Neural cell (in vitro differentiated cells): ENCODE measurements around the gene ARMC9. TPM values are rescaled to one million over a fixed set of nuclear protein-coding genes. Genes with fewer than 3 reads are reported as not detected.

Source experiments
- H2AFZ ChIP-seq: fragments of 200-600, 300-800 bp; sonication (generic), shearing (Covaris generic); 2 replicates; pipeline ENCODE4 v1.6.0; 2014; ENCODE audit warnings: low read depth, mild to moderate bottlenecking, antibody characterized with exemption, low read length, moderate library complexity
- H3F3A ChIP-seq: fragments of 200-600 bp; shearing (Covaris generic); 2 replicates; pipeline ENCODE4 v1.6.1; 2016; ENCODE audit warnings: mild to moderate bottlenecking, moderate library complexity, mixed read lengths, antibody characterized with exemption, low read length; ENCODE audit not compliant: insufficient read depth, poor library complexity, severe bottlenecking
- H3K27ac ChIP-seq: fragments of 200-600, 300-800 bp; sonication (generic), shearing (Covaris generic); 2 replicates; pipeline ENCODE4 v1.5.1; 2014; ENCODE audit warnings: mild to moderate bottlenecking, low read length, moderate library complexity
- H3K27me3 ChIP-seq: fragments of 300-800, 200-600 bp; sonication (generic), shearing (Covaris generic); 2 replicates; pipeline ENCODE4 v1.6.0; 2014; ENCODE audit warnings: mild to moderate bottlenecking, low read depth, low read length, moderate library complexity; ENCODE audit not compliant: insufficient read depth
- H3K36me3 ChIP-seq: fragments of 300-800, 200-600 bp; sonication (generic), shearing (Covaris generic); 2 replicates; pipeline ENCODE4 v1.5.1; 2014; ENCODE audit warnings: mild to moderate bottlenecking, antibody characterized with exemption, low read length, moderate library complexity; ENCODE audit not compliant: insufficient read depth
- H3K4me2 ChIP-seq: fragments of 300-800, 200-600 bp; sonication (generic), shearing (Covaris generic); 2 replicates; pipeline ENCODE4 v1.6.0; 2014; ENCODE audit warnings: mild to moderate bottlenecking, low read length
- H3K4me3 ChIP-seq: fragments of 300-800, 200-600 bp; sonication (generic), shearing (Covaris generic); 2 replicates; pipeline ENCODE4 v1.5.1; 2014; ENCODE audit warnings: mild to moderate bottlenecking, low read length, moderate library complexity
- H3K79me2 ChIP-seq: fragments of 200-600 bp; shearing (Covaris generic); replicated peaks from 2 replicates; pipeline ENCODE4 v1.6.0; 2014; ENCODE audit warnings: mild to moderate bottlenecking, low read length, moderate library complexity; ENCODE audit not compliant: insufficient read depth
- H3K9ac ChIP-seq: fragments of 300-800, 200-600 bp; sonication (generic), shearing (Covaris generic); 2 replicates; pipeline ENCODE4 v1.6.1; 2016; ENCODE audit warnings: mild to moderate bottlenecking, low read length, mixed read lengths
- H3K9me2 ChIP-seq: fragments of 200-600 bp; shearing (Covaris generic); 2 replicates; pipeline ENCODE4 v1.6.1; 2016; ENCODE audit warnings: mild to moderate bottlenecking, low read length, mixed read lengths; ENCODE audit not compliant: insufficient read depth
- H3K9me3 ChIP-seq: fragments of 200-600, 300-800 bp; sonication (generic), shearing (Covaris generic); 2 replicates; pipeline ENCODE4 v1.6.1; 2016; ENCODE audit warnings: mild to moderate bottlenecking, mixed run types, low read length, moderate library complexity, mixed read lengths
- H4K20me1 ChIP-seq: fragments of 200-600 bp; shearing (Covaris generic); 2 replicates; pipeline ENCODE4 v1.6.1; 2016; ENCODE audit warnings: mild to moderate bottlenecking, mixed run types; ENCODE audit not compliant: insufficient read depth
- EP300 ChIP-seq: fragments of 450-650 bp; conservative IDR thresholded peaks from 2 replicates; pipeline ENCODE4 v1.6.1; 2014; ENCODE audit warnings: antibody characterized with exemption, mild to moderate bottlenecking, moderate library complexity; ENCODE audit not compliant: poor library complexity, severe bottlenecking
- EZH2 ChIP-seq: fragments of 200-600, 300-800 bp; shearing (Covaris generic), sonication (generic); IDR thresholded peaks from 2 replicates; pipeline ENCODE4 v1.6.1; 2014; ENCODE audit warnings: antibody characterized with exemption, low read length, borderline replicate concordance, mild to moderate bottlenecking; ENCODE audit not compliant: insufficient read depth, poor library complexity, severe bottlenecking
- MXI1 ChIP-seq: fragments of 450-650 bp; conservative IDR thresholded peaks from 2 replicates; pipeline ENCODE4 v1.6.1; 2014; ENCODE audit warnings: antibody characterized with exemption, mild to moderate bottlenecking; ENCODE audit not compliant: poor library complexity, severe bottlenecking
- POLR2AphosphoS5 ChIP-seq: IDR thresholded peaks from 2 replicates; pipeline ENCODE4 v1.6.1; 2012
- RAD21 ChIP-seq: fragments of 450-650 bp; conservative IDR thresholded peaks from 2 replicates; pipeline ENCODE4 v1.6.1; 2014; ENCODE audit warnings: antibody characterized with exemption, mild to moderate bottlenecking, moderate library complexity
- SMC3 ChIP-seq: fragments of 450-650 bp; conservative IDR thresholded peaks from 2 replicates; pipeline ENCODE4 v1.6.1; 2014; ENCODE audit warnings: antibody characterized with exemption, mild to moderate bottlenecking, moderate library complexity; ENCODE audit not compliant: poor library complexity
- TAF1 ChIP-seq: IDR thresholded peaks from 2 replicates; pipeline ENCODE4 v1.6.1; 2012; ENCODE audit warnings: low read depth
- polyA plus RNA-seq: library from polyadenylated mRNA; depleted of rRNA; stranded (reverse); fragments of >200 nt; gene quantifications from 2 replicates; pipeline ENCODE4 v1.2.3, GENCODE V29; 2014
- TF ChIP-seq, protein P1 (sequence below): fragments of 450-650 bp; IDR thresholded peaks from 2 replicates; pipeline ENCODE4 v1.5.1; 2014; ENCODE audit warnings: antibody characterized with exemption, mild to moderate bottlenecking, moderate library complexity; ENCODE audit not compliant: poor library complexity, severe bottlenecking
- TF ChIP-seq, protein P2 (sequence below): IDR thresholded peaks from 2 replicates; pipeline ENCODE4 v1.6.1; 2012; ENCODE audit warnings: borderline replicate concordance

Gene ARMC9
- polyA plus RNA-seq, 1 donor from 2014 or later, result 13.9 TPM

DNA sequence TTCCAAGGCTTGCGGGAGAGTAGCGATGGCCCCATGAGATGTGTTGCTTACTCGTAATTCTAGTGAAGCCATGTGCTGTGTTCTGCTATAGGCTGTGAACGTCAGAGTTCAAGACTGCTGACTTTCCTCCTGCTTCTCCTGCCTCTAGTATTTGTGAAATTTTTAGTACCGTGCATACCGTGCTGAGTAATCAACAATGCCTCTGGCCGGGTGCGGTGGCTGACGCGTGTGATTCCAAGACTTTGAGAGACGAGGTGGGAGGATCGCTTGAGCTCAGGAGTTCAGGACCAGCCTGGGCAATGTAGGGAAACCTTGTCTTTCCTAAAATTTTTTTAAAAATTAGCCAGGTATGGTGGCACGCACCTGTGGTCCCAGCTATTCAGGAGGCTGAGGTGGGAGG lies 137.2 kb downstream of the ARMC9 start:
- no peaks in the 10 kb centered on the region for H3K9me2 ChIP-seq
- TF ChIP-seq SMC3 (no peak), EP300 (no peak), RAD21 (no peak), EZH2 (no peak), POLR2AphosphoS5 (no peak), MXI1 (no peak), TAF1 (no peak)
- TF ChIP-seq, protein P1, sequence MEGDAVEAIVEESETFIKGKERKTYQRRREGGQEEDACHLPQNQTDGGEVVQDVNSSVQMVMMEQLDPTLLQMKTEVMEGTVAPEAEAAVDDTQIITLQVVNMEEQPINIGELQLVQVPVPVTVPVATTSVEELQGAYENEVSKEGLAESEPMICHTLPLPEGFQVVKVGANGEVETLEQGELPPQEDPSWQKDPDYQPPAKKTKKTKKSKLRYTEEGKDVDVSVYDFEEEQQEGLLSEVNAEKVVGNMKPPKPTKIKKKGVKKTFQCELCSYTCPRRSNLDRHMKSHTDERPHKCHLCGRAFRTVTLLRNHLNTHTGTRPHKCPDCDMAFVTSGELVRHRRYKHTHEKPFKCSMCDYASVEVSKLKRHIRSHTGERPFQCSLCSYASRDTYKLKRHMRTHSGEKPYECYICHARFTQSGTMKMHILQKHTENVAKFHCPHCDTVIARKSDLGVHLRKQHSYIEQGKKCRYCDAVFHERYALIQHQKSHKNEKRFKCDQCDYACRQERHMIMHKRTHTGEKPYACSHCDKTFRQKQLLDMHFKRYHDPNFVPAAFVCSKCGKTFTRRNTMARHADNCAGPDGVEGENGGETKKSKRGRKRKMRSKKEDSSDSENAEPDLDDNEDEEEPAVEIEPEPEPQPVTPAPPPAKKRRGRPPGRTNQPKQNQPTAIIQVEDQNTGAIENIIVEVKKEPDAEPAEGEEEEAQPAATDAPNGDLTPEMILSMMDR, result no peak
- TF ChIP-seq, protein P2, sequence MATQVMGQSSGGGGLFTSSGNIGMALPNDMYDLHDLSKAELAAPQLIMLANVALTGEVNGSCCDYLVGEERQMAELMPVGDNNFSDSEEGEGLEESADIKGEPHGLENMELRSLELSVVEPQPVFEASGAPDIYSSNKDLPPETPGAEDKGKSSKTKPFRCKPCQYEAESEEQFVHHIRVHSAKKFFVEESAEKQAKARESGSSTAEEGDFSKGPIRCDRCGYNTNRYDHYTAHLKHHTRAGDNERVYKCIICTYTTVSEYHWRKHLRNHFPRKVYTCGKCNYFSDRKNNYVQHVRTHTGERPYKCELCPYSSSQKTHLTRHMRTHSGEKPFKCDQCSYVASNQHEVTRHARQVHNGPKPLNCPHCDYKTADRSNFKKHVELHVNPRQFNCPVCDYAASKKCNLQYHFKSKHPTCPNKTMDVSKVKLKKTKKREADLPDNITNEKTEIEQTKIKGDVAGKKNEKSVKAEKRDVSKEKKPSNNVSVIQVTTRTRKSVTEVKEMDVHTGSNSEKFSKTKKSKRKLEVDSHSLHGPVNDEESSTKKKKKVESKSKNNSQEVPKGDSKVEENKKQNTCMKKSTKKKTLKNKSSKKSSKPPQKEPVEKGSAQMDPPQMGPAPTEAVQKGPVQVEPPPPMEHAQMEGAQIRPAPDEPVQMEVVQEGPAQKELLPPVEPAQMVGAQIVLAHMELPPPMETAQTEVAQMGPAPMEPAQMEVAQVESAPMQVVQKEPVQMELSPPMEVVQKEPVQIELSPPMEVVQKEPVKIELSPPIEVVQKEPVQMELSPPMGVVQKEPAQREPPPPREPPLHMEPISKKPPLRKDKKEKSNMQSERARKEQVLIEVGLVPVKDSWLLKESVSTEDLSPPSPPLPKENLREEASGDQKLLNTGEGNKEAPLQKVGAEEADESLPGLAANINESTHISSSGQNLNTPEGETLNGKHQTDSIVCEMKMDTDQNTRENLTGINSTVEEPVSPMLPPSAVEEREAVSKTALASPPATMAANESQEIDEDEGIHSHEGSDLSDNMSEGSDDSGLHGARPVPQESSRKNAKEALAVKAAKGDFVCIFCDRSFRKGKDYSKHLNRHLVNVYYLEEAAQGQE, result no peak
- H3K27ac ChIP-seq, result no peak overlapping the region
- no peak overlapping the region for H3K4me2 ChIP-seq
- no peak overlapping the region for H3K4me3 ChIP-seq
- no peak overlapping the region for H3K9ac ChIP-seq
- no peaks in the 10 kb centered on the region for H3F3A ChIP-seq
- H3K27me3 ChIP-seq, result no peaks in the 10 kb centered on the region
- no peaks in the 10 kb centered on the region for H3K9me3 ChIP-seq
- no peaks in the 10 kb centered on the region for H4K20me1 ChIP-seq
- H3K79me2 ChIP-seq, result no peaks in the 10 kb centered on the region
- H2AFZ ChIP-seq, result no peak overlapping the region
- H3K36me3 ChIP-seq, result no peaks in the 10 kb centered on the region

DNA sequence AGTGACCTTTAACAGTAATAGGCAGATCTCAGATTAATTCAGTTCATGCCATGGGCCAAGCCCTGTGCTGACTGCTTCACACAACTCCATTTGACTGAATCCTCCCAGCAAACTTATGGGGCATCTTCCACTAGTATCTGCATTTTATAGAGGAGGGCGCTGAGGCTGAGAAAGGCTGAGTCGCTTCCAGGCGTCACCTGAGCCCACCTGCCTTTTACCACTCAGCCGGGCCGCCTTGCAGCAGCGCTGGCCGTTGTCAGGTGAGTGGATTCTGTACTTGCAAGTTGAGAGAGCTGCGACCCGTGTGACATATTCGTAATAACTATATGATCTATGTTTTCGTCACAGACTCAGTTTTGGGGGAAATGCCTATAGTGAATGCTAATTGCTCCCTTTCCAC lies 137.8 kb downstream of the ARMC9 start:
- Histone ChIP-seq H3K4me2 (no peak overlapping the region), H3K27ac (no peak overlapping the region), H2AFZ (no peak overlapping the region), H3K9me2 (no peaks in the 10 kb centered on the region), H3K79me2 (no peaks in the 10 kb centered on the region), H4K20me1 (no peaks in the 10 kb centered on the region), H3K36me3 (no peaks in the 10 kb centered on the region), H3K9me3 (no peaks in the 10 kb centered on the region), H3F3A (no peaks in the 10 kb centered on the region), H3K27me3 (no peaks in the 10 kb centered on the region), H3K9ac (no peak overlapping the region), H3K4me3 (no peak overlapping the region)
- TF ChIP-seq, protein P2, result no peak
- no peak for TF ChIP-seq TAF1
- TF ChIP-seq SMC3, result no peak
- no peak for TF ChIP-seq RAD21
- no peak for TF ChIP-seq POLR2AphosphoS5
- TF ChIP-seq EZH2, result no peak
- TF ChIP-seq MXI1, result no peak
- TF ChIP-seq, protein P1, result no peak
- TF ChIP-seq EP300, result no peak
